HEK293 (cell line): ENCODE data around the gene BSCL2.

Source experiments
- CTCF ChIP-seq: fragments of 450-650 bp; formaldehyde crosslinking; IDR thresholded peaks from 2 replicates; pipeline ENCODE4 v1.5.1; 2016; ENCODE audit warnings: missing biosample characterization, missing genetic modification characterization
- GFI1B ChIP-seq: fragments of 450-650 bp; formaldehyde crosslinking; IDR thresholded peaks from 2 replicates; pipeline ENCODE4 v1.5.1; 2016; ENCODE audit warnings: missing biosample characterization, missing genetic modification characterization
- SP7 ChIP-seq: fragments of 450-650 bp; formaldehyde crosslinking; IDR thresholded peaks from 2 replicates; pipeline ENCODE4 v1.5.1; 2016; ENCODE audit warnings: missing biosample characterization, missing genetic modification characterization
- YY1 ChIP-seq: fragments of 450-650 bp; formaldehyde crosslinking; IDR thresholded peaks from 2 replicates; pipeline ENCODE4 v1.5.1; 2018; ENCODE audit warnings: missing biosample characterization, missing genetic modification characterization
- ZNF174 ChIP-seq: fragments of 450-650 bp; formaldehyde crosslinking; IDR thresholded peaks from 2 replicates; pipeline ENCODE4 v1.5.0; 2017; ENCODE audit warnings: missing biosample characterization, mild to moderate bottlenecking, missing genetic modification characterization
- ZNF266 ChIP-seq: fragments of 450-650 bp; formaldehyde crosslinking; IDR thresholded peaks from 2 replicates; pipeline ENCODE4 v1.5.1; 2016; ENCODE audit warnings: missing biosample characterization, missing genetic modification characterization, low read depth
- ZNF660 ChIP-seq: fragments of 450-650 bp; IDR thresholded peaks from 2 replicates; pipeline ENCODE4 v1.5.1; 2018; ENCODE audit warnings: missing biosample characterization, mild to moderate bottlenecking, missing genetic modification characterization
- TF ChIP-seq, protein P1 (sequence below): fragments of 450-650 bp; formaldehyde crosslinking; IDR thresholded peaks from 2 replicates; pipeline ENCODE4 v1.5.1; 2016; ENCODE audit warnings: missing biosample characterization, missing genetic modification characterization, low read depth
- TF ChIP-seq, protein P2 (sequence below): fragments of 450-650 bp; formaldehyde crosslinking; conservative IDR thresholded peaks from 2 replicates; pipeline ENCODE4 v1.5.1; 2016; ENCODE audit warnings: low read depth, missing biosample characterization, missing genetic modification characterization

GRCh38 chr11:62645671-62645945, 61.6 kb downstream of the BSCL2 start:
- TF ChIP-seq CTCF (tag by site-specific recombination) (no peak), GFI1B (tag by site-specific recombination) (no peak), ZNF660 (tag by site-specific recombination) (no peak), YY1 (no peak), ZNF266 (tag by site-specific recombination) (no peak), ZNF174 (tag by site-specific recombination) (no peak), SP7 (no peak)
- TF ChIP-seq, protein P1, sequence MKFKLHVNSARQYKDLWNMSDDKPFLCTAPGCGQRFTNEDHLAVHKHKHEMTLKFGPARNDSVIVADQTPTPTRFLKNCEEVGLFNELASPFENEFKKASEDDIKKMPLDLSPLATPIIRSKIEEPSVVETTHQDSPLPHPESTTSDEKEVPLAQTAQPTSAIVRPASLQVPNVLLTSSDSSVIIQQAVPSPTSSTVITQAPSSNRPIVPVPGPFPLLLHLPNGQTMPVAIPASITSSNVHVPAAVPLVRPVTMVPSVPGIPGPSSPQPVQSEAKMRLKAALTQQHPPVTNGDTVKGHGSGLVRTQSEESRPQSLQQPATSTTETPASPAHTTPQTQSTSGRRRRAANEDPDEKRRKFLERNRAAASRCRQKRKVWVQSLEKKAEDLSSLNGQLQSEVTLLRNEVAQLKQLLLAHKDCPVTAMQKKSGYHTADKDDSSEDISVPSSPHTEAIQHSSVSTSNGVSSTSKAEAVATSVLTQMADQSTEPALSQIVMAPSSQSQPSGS = no peak
- TF ChIP-seq, protein P2, sequence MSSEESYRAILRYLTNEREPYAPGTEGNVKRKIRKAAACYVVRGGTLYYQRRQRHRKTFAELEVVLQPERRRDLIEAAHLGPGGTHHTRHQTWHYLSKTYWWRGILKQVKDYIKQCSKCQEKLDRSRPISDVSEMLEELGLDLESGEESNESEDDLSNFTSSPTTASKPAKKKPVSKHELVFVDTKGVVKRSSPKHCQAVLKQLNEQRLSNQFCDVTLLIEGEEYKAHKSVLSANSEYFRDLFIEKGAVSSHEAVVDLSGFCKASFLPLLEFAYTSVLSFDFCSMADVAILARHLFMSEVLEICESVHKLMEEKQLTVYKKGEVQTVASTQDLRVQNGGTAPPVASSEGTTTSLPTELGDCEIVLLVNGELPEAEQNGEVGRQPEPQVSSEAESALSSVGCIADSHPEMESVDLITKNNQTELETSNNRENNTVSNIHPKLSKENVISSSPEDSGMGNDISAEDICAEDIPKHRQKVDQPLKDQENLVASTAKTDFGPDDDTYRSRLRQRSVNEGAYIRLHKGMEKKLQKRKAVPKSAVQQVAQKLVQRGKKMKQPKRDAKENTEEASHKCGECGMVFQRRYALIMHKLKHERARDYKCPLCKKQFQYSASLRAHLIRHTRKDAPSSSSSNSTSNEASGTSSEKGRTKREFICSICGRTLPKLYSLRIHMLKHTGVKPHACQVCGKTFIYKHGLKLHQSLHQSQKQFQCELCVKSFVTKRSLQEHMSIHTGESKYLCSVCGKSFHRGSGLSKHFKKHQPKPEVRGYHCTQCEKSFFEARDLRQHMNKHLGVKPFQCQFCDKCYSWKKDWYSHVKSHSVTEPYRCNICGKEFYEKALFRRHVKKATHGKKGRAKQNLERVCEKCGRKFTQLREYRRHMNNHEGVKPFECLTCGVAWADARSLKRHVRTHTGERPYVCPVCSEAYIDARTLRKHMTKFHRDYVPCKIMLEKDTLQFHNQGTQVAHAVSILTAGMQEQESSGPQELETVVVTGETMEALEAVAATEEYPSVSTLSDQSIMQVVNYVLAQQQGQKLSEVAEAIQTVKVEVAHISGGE = no peak
